ES-I3 (cell line): ENCODE results near the gene NEDD8.

Experiments used
- H3K36me3 ChIP-seq: 2 replicates; pipeline ENCODE4 v1.6.1; 2013; ENCODE audit warnings: mild to moderate bottlenecking, low read length, control low read depth, moderate library complexity; ENCODE audit not compliant: insufficient read depth
- H3K4me1 ChIP-seq: 2 replicates; pipeline ENCODE4 v1.6.1; 2013; ENCODE audit warnings: mild to moderate bottlenecking, control low read depth, low read length; ENCODE audit not compliant: insufficient read depth
- H3K9ac ChIP-seq: 2 replicates; pipeline ENCODE4 v1.6.1; 2013; ENCODE audit warnings: low read depth, mild to moderate bottlenecking, low read length, moderate library complexity
- H3K9me3 ChIP-seq: 2 replicates; pipeline ENCODE4 v1.6.1; 2013; ENCODE audit warnings: mild to moderate bottlenecking, low read length, moderate library complexity; ENCODE audit not compliant: control insufficient read depth, insufficient read depth

Gene NEDD8

GRCh38 chr14:24232121-24232644, at the start of gene NEDD8:
TSS of gene NEDD8 (minus strand) at chr14:24232367. CDS start at chr14:24232267, 100 bp downstream.
- H3K4me1 ChIP-seq = no peaks in the 10 kb centered on the region
- H3K36me3 ChIP-seq = peaks cover 20% of the 10 kb centered on the region
- peak within 1 kb of the TSS; percentile 97 for H3K9ac ChIP-seq
- no peaks in the 10 kb centered on the region for H3K9me3 ChIP-seq

GRCh38 chr14:24281636-24282035, 49.5 kb upstream of the NEDD8 start:
- Histone ChIP-seq H3K4me1 (no peaks in the 10 kb centered on the region), H3K36me3 (no peaks in the 10 kb centered on the region), H3K9me3 (no peaks in the 10 kb centered on the region), H3K9ac (no peak overlapping the region)

GRCh38 chr14:24280797-24281460, 48.8 kb upstream of the NEDD8 start:
- no peaks in the 10 kb centered on the region for H3K9me3 ChIP-seq
- no peaks in the 10 kb centered on the region for H3K36me3 ChIP-seq
- H3K9ac ChIP-seq = no peak overlapping the region
- H3K4me1 ChIP-seq = no peaks in the 10 kb centered on the region

- Histone ChIP-seq H3K4me1 (no peaks in the 10 kb centered on the region), H3K9me3 (no peaks in the 10 kb centered on the region), H3K36me3 (no peaks in the 10 kb centered on the region), H3K9ac (no peak overlapping the region)
Observed at GRCh38 chr14:24279301-24280186, 47.4 kb upstream of the NEDD8 start.

GRCh38 chr14:24278424-24278823, 46.3 kb upstream of the NEDD8 start:
- Histone ChIP-seq H3K9me3 (no peaks in the 10 kb centered on the region), H3K36me3 (no peaks in the 10 kb centered on the region), H3K9ac (no peak overlapping the region), H3K4me1 (peaks cover 10% of the 10 kb centered on the region)

- no peaks in the 10 kb centered on the region for H3K9me3 ChIP-seq
- H3K36me3 ChIP-seq = no peaks in the 10 kb centered on the region
- peaks cover 11% of the 10 kb centered on the region for H3K4me1 ChIP-seq
- H3K9ac ChIP-seq = no peak overlapping the region
Observed at GRCh38 chr14:24277606-24278321, 45.6 kb upstream of the NEDD8 start.

- Histone ChIP-seq H3K4me1 (peaks cover 13% of the 10 kb centered on the region), H3K36me3 (no peaks in the 10 kb centered on the region), H3K9me3 (no peaks in the 10 kb centered on the region), H3K9ac (no peak overlapping the region)
Observed at GRCh38 chr14:24277071-24277470, 44.9 kb upstream of the NEDD8 start.

- H3K36me3 ChIP-seq = no peaks in the 10 kb centered on the region
- no peaks in the 10 kb centered on the region for H3K9me3 ChIP-seq
- 0 out of 2 replicates have a peak overlapping the region, but pooled peaks have one; percentile 4 for H3K9ac ChIP-seq
- H3K4me1 ChIP-seq = peaks cover 16% of the 10 kb centered on the region
Observed at GRCh38 chr14:24274101-24274543, 42.0 kb upstream of the NEDD8 start.

- H3K9ac ChIP-seq = no peak overlapping the region
- H3K9me3 ChIP-seq = no peaks in the 10 kb centered on the region
- peaks cover 16% of the 10 kb centered on the region for H3K4me1 ChIP-seq
- H3K36me3 ChIP-seq = no peaks in the 10 kb centered on the region
Observed at GRCh38 chr14:24273422-24273998, 41.3 kb upstream of the NEDD8 start.

GRCh38 chr14:24272467-24272866, 40.3 kb upstream of the NEDD8 start:
- Histone ChIP-seq H3K9me3 (no peaks in the 10 kb centered on the region), H3K4me1 (peaks cover 16% of the 10 kb centered on the region), H3K9ac (no peak overlapping the region), H3K36me3 (no peaks in the 10 kb centered on the region)

- Histone ChIP-seq H3K4me1 (peaks cover 16% of the 10 kb centered on the region), H3K9ac (peak overlapping the region; percentile 77), H3K36me3 (no peaks in the 10 kb centered on the region), H3K9me3 (no peaks in the 10 kb centered on the region)
Observed at GRCh38 chr14:24271834-24272263, 39.7 kb upstream of the NEDD8 start.

GRCh38 chr14:24271134-24271833, 39.1 kb upstream of the NEDD8 start, which contains the start of gene RABGGTA:
TSS of gene RABGGTA (minus strand) at chr14:24271597. CDS start at chr14:24271115, 482 bp downstream.
- Histone ChIP-seq H3K9me3 (no peaks in the 10 kb centered on the region), H3K4me1 (peaks cover 16% of the 10 kb centered on the region), H3K9ac (peak within 1 kb of the TSS; percentile 77), H3K36me3 (no peaks in the 10 kb centered on the region)

GRCh38 chr14:24270537-24271133, 38.5 kb upstream of the NEDD8 start:
- Histone ChIP-seq H3K4me1 (peaks cover 16% of the 10 kb centered on the region), H3K9ac (peak overlapping the region; percentile 77), H3K36me3 (no peaks in the 10 kb centered on the region), H3K9me3 (no peaks in the 10 kb centered on the region)
